ENCODE data around the gene CDKL4.

GRCh38 chr2:39252888-39253518 is 9.2 kb upstream of the CDKL4 start:
- TF ChIP-seq POLR2A (IDR thresholded peaks at IDR 0.05): no peak
- no peak for TF ChIP-seq CTCF (IDR thresholded peaks at IDR 0.05)

Data from suprapubic skin (tissue), 3 donors.